K562 (cell line): ENCODE measurements around the gene AP3B2. TPM values are rescaled to one million over a fixed set of nuclear protein-coding genes. Genes with fewer than 3 reads are reported as not detected.
A peak's percentile ranks its signal among the peaks of the same experiment; 100 is the strongest.

Source experiments
- ELK1 ChIP-seq: sonication (generic); formaldehyde crosslinking; IDR thresholded peaks from 2 replicates; pipeline ENCODE4 v1.8.1; 2022; ENCODE audit warnings: missing genetic modification reagents
- ETV6 ChIP-seq, 3 experiments: fragments of 150-350 bp in 1 of 3; sonication (generic) in 1 of 3; formaldehyde crosslinking in 1 of 3; IDR thresholded peaks; 2 replicates each; pipeline versions ENCODE4 v1.6.1 to v1.8.0; 2014 to 2022; ENCODE audit warnings: borderline replicate concordance in 2 of 3, low read depth in 2 of 3, antibody characterized with exemption in 1 of 3, low read length in 1 of 3, mild to moderate bottlenecking in 1 of 3, missing genetic modification reagents in 1 of 3
- FOXJ3 ChIP-seq: sonication (generic); formaldehyde crosslinking; IDR thresholded peaks from 2 replicates; pipeline ENCODE4 v1.4.0; 2020; ENCODE audit warnings: mild to moderate bottlenecking, missing genetic modification reagents
- HDAC3 ChIP-seq: fragments of 450-650 bp; IDR thresholded peaks from 2 replicates; pipeline ENCODE4 v1.6.1; 2018; ENCODE audit warnings: borderline replicate concordance, mild to moderate bottlenecking, moderate library complexity; ENCODE audit not compliant: partially characterized antibody
- HSF4 ChIP-seq: fragments of 250-450 bp; sonication (Bioruptor Pico); IDR thresholded peaks from 2 replicates; pipeline ENCODE4 v2.1.2; 2022; ENCODE audit warnings: mild to moderate bottlenecking, moderate library complexity, borderline replicate concordance
- NCOR1 ChIP-seq: fragments of 450-650 bp; IDR thresholded peaks from 2 replicates; pipeline ENCODE4 v1.6.1; 2016; ENCODE audit warnings: mild to moderate bottlenecking, moderate library complexity
- NKRF ChIP-seq: fragments of 450-650 bp; IDR thresholded peaks from 2 replicates; pipeline ENCODE4 v1.6.1; 2016; ENCODE audit warnings: borderline replicate concordance
- NR3C1 ChIP-seq: sonication (generic); formaldehyde crosslinking; IDR thresholded peaks from 2 replicates; pipeline ENCODE4 v1.8.1; 2022; ENCODE audit warnings: missing genetic modification reagents
- NUFIP1 ChIP-seq: fragments of 450-650 bp; IDR thresholded peaks from 2 replicates; pipeline ENCODE4 v1.6.1; 2018; ENCODE audit not compliant: partially characterized antibody
- PRMT5 ChIP-seq: sonication (generic); formaldehyde crosslinking; IDR thresholded peaks from 2 replicates; pipeline ENCODE4 v1.5.0; 2020; ENCODE audit warnings: missing genetic modification reagents
- RB1 ChIP-seq: fragments of 450-650 bp; IDR thresholded peaks from 2 replicates; pipeline ENCODE4 v1.6.1; 2017; ENCODE audit warnings: low read depth, mild to moderate bottlenecking
- SUPT5H ChIP-seq: fragments of 450-650 bp; IDR thresholded peaks from 2 replicates; pipeline ENCODE4 v1.6.1; 2016
- TRIM25 ChIP-seq: fragments of 450-650 bp; IDR thresholded peaks from 2 replicates; pipeline ENCODE4 v1.7.0; 2016; ENCODE audit warnings: borderline replicate concordance
- TSHZ1 ChIP-seq: fragments of 250-450 bp; sonication (Bioruptor Pico); IDR thresholded peaks from 2 replicates; pipeline ENCODE4 v1.4.0; 2020; ENCODE audit warnings: mild to moderate bottlenecking, moderate library complexity
- ZBTB17 ChIP-seq: fragments of 450-650 bp; formaldehyde crosslinking; IDR thresholded peaks from 2 replicates; pipeline ENCODE4 v1.4.0; 2020; ENCODE audit warnings: mild to moderate bottlenecking
- ZNF224 ChIP-seq: sonication (generic); formaldehyde crosslinking; IDR thresholded peaks from 2 replicates; pipeline ENCODE4 v1.8.0; 2022; ENCODE audit warnings: mild to moderate bottlenecking, missing genetic modification reagents
- ZNF239 ChIP-seq: fragments of 250-450 bp; sonication (Bioruptor Pico); IDR thresholded peaks from 2 replicates; pipeline ENCODE4 v1.4.0; 2020; ENCODE audit warnings: mild to moderate bottlenecking
- ZNF316 ChIP-seq: fragments of 450-650 bp; IDR thresholded peaks from 2 replicates; pipeline ENCODE4 v1.6.1; 2016
- ZNF639 ChIP-seq, 2 experiments: fragments of 200-800 bp in 1 of 2; sonication (Bioruptor generic) in 1 of 2; sonication (generic) in 1 of 2; formaldehyde crosslinking in 1 of 2; IDR thresholded peaks in 1 of 2; conservative IDR thresholded peaks in 1 of 2; 2 replicates each; pipeline versions ENCODE4 v1.5.0 to v1.6.1; 2016 to 2020; ENCODE audit warnings: missing compliant biosample characterization in 1 of 2, missing genetic modification characterization in 1 of 2, missing genetic modification reagents in 1 of 2
- polyA plus RNA-seq, 8 experiments: library from polyadenylated mRNA; depleted of rRNA in 4 of 8; stranded (reverse) in 5 of 8; unstranded in 3 of 8; fragments of >200 nt; fragmentation: Nextera tagmentation in 2 of 8; fragmentation: Illumina TruSeq in 1 of 8; extraction: Ambion mirVana in 2 of 8; extraction: Trizol in 1 of 8; gene quantifications; 2 replicates each; pipeline versions ENCODE4 v1.2.1 to v1.2.3, GENCODE V29; 2011 to 2014; ENCODE audit warnings: inconsistent platforms in 1 of 8, missing spikeins in 1 of 8
- total RNA-seq, 7 experiments: library from RNA; depleted of rRNA in 6 of 7; stranded (reverse); fragments of >200 nt in 6 of 7; fragmentation: Illumina TruSeq in 2 of 7; extraction: Trizol in 2 of 7; gene quantifications; 2 replicates each; pipeline versions ENCODE4 v1.2.1 to v1.2.3, GENCODE V29; 2011 to 2021; ENCODE audit warnings: low replicate concordance in 1 of 7

Gene AP3B2
- total and polyA plus RNA-seq, 9 of the 15 experiments (the other 6 are each of a cell fraction or from before 2014, with no cell fraction given), result 0.03 to 0.15 (median 0.10) TPM; not detected in 2

- no peak for TF ChIP-seq TRIM25
- no peak for TF ChIP-seq ZNF239
- TF ChIP-seq RB1, result no peak
- TF ChIP-seq FOXJ3 (CRISPR knock-in tag), result no peak
- TF ChIP-seq TSHZ1, result no peak
- TF ChIP-seq ZNF639 (CRISPR knock-in tag; conservative IDR thresholded peaks at IDR 0.05 in 1 of 2, IDR thresholded peaks at IDR 0.05 in 1 of 2), result no peak
- no peak for TF ChIP-seq HDAC3
- peak; percentile 51; the same call in 1 of the 2 replicates for TF ChIP-seq ZBTB17 (CRISPR knock-in tag)
- no peak for TF ChIP-seq SUPT5H
- TF ChIP-seq NCOR1, result no peak
- TF ChIP-seq ZNF316, result no peak
- no peak for TF ChIP-seq ELK1
- no peak for TF ChIP-seq NUFIP1
- TF ChIP-seq ZNF224 (CRISPR knock-in tag), result peak; percentile 91
- no peak for TF ChIP-seq ETV6 (IDR thresholded peaks at IDR 0.05; ENCODE audit: borderline replicate concordance in 1 of 2, low read depth in 2 of 2, low read length in 1 of 2)
- TF ChIP-seq ETV6 (CRISPR knock-in tag; IDR thresholded peaks at IDR 0.05; ENCODE audit: borderline replicate concordance), result no peak; the same call in 1 of the 2 replicates
- TF ChIP-seq NR3C1 (CRISPR knock-in tag), result peak; percentile 91; the same call in 1 of the 2 replicates
- TF ChIP-seq NKRF, result peak; percentile 62; the same call in 1 of the 2 replicates
- peak; percentile 98 for TF ChIP-seq PRMT5 (CRISPR knock-in tag)
- no peak for TF ChIP-seq HSF4 (CRISPR knock-in tag)
Observed at GRCh38 chr15:82663186-82663600, 46.5 kb downstream of the AP3B2 start (continued).
